WTC11 (cell line): ENCODE data around the gene ACO1. TPM values are rescaled to one million over a fixed set of nuclear protein-coding genes. Genes with fewer than 3 reads are reported as not detected.
A peak's percentile ranks its signal among the peaks of the same experiment; 100 is the strongest.

Experiments used
- ATAC-seq: fragments of 200-7000 bp; cut with Tn5 transposase; 2 replicates; pipeline ENCODE4 v1.10.0; 2021; ENCODE audit warnings: mild to moderate bottlenecking, moderate library complexity
- CTCF ChIA-PET: fragments of 300-600 bp; sonication (Branson Sonifier 250); formaldehyde crosslinking; loops from one replicate; lab custom pipeline; 2021; ENCODE audit warnings: antibody characterized with exemption; lab: Charles Lee
- POLR2A ChIA-PET: fragments of 350-600 bp; sonication (Branson Sonifier 250); formaldehyde crosslinking; loops from one replicate; lab custom pipeline; 2021; ENCODE audit warnings: antibody characterized with exemption; lab: Charles Lee
- DNase-seq: peaks from one replicate; pipeline ENCODE4 v3.0.0; 2021; ENCODE audit warnings: low spot score
- H3K27ac Mint-ChIP-seq: 2 replicates; pipeline ENCODE4 v1.8.0; 2021; ENCODE audit warnings: mixed read lengths
- H3K27me3 Mint-ChIP-seq: 2 replicates; pipeline ENCODE4 v1.8.0; 2021; ENCODE audit warnings: low read depth, mild to moderate bottlenecking, moderate library complexity, mixed read lengths
- H3K36me3 Mint-ChIP-seq: 2 replicates; pipeline ENCODE4 v1.8.0; 2021; ENCODE audit warnings: mixed read lengths
- H3K4me1 Mint-ChIP-seq: 2 replicates; pipeline ENCODE4 v1.8.0; 2022; ENCODE audit warnings: mixed read lengths
- H3K4me3 Mint-ChIP-seq: 2 replicates; pipeline ENCODE4 v1.8.0; 2021; ENCODE audit warnings: mild to moderate bottlenecking, moderate library complexity, mixed read lengths
- H3K9me3 Mint-ChIP-seq: 2 replicates; pipeline ENCODE4 v1.8.0; 2021; ENCODE audit warnings: mixed read lengths
- ELF4 ChIP-seq: sonication (generic); formaldehyde crosslinking; IDR thresholded peaks from 2 replicates; pipeline ENCODE4 v1.8.1; 2022; ENCODE audit warnings: low read depth, mild to moderate bottlenecking, moderate library complexity, missing genetic modification reagents
- FOXJ3 ChIP-seq: sonication (generic); formaldehyde crosslinking; IDR thresholded peaks from 2 replicates; pipeline ENCODE4 v1.9.0; 2021; ENCODE audit warnings: missing genetic modification reagents, mild to moderate bottlenecking, borderline replicate concordance
- GTF2I ChIP-seq: fragments of 250-450 bp; sonication (Bioruptor Pico); conservative IDR thresholded peaks from 2 replicates; pipeline ENCODE4 v1.4.0; 2021; ENCODE audit warnings: mild to moderate bottlenecking
- IRF2 ChIP-seq: sonication (generic); formaldehyde crosslinking; IDR thresholded peaks from 2 replicates; pipeline ENCODE4 v1.8.0; 2022; ENCODE audit warnings: low read depth, missing genetic modification reagents, borderline replicate concordance
- JUN ChIP-seq: sonication (generic); formaldehyde crosslinking; IDR thresholded peaks from 2 replicates; pipeline ENCODE4 v1.8.0; 2023; ENCODE audit warnings: mild to moderate bottlenecking, missing genetic modification reagents
- TCF7 ChIP-seq: sonication (generic); formaldehyde crosslinking; IDR thresholded peaks from 2 replicates; pipeline ENCODE4 v1.8.0; 2022; ENCODE audit warnings: mild to moderate bottlenecking, low read depth, missing genetic modification reagents, moderate library complexity
- ZNF121 ChIP-seq: sonication (generic); formaldehyde crosslinking; IDR thresholded peaks from 2 replicates; pipeline ENCODE4 v1.8.0; 2023; ENCODE audit warnings: missing genetic modification reagents
- total RNA-seq: library from RNA; stranded (reverse); gene quantifications from 3 replicates; pipeline ENCODE4 v1.2.3, GENCODE V29; 2021
- TF ChIP-seq, protein P1 (sequence below): fragments of 200-600 bp; IDR thresholded peaks from 2 replicates; pipeline ENCODE4 v1.8.0; 2022; ENCODE audit warnings: antibody characterized with exemption
- TF ChIP-seq, protein P2 (sequence below): sonication (generic); formaldehyde crosslinking; IDR thresholded peaks from 2 replicates; pipeline ENCODE4 v1.8.1; 2022; ENCODE audit warnings: low read depth, missing genetic modification reagents, borderline replicate concordance
- TF ChIP-seq, protein P3 (sequence below): sonication (generic); formaldehyde crosslinking; IDR thresholded peaks from 2 replicates; pipeline ENCODE4 v1.8.1; 2023; ENCODE audit warnings: mild to moderate bottlenecking, moderate library complexity, missing genetic modification reagents
- TF ChIP-seq, protein P4 (sequence below): fragments of 250-450 bp; sonication (Bioruptor Pico); IDR thresholded peaks from 2 replicates; pipeline ENCODE4 v1.9.0; 2021; ENCODE audit warnings: mild to moderate bottlenecking, borderline replicate concordance
- TF ChIP-seq, protein P5 (sequence below): sonication (generic); formaldehyde crosslinking; IDR thresholded peaks from 2 replicates; pipeline ENCODE4 v1.8.0; 2022; ENCODE audit warnings: mild to moderate bottlenecking, missing genetic modification reagents
- TF ChIP-seq, protein P6 (sequence below): sonication (generic); formaldehyde crosslinking; IDR thresholded peaks from 2 replicates; pipeline ENCODE4 v1.8.0; 2022; ENCODE audit warnings: mild to moderate bottlenecking, missing genetic modification reagents

Gene ACO1
- total RNA-seq, 1 experiment from 2014 or later: 40.2 TPM

DNA sequence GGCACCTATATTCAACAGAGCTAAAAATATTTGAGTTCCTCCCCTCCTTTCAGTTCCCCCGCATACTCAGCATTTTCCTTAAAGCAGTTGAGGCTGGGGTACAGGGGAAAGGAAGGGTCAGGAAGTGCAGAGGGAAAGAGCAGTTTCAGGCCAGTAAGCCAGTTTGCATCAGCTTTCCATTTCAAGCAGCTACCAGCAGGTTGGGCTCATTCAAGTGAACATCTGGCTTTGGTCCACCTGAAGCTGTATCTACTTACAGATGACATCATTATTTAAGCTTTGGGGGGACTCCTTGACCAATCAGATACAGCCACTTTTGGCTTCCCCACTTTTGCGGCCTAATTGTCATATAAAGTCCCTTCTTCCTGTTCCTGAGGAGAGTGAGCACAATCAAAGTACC is 8.2 kb upstream of the ACO1 start (continued):
- TF ChIP-seq GTF2I (CRISPR knock-in tag) (no peak), JUN (CRISPR knock-in tag) (no peak)

DNA sequence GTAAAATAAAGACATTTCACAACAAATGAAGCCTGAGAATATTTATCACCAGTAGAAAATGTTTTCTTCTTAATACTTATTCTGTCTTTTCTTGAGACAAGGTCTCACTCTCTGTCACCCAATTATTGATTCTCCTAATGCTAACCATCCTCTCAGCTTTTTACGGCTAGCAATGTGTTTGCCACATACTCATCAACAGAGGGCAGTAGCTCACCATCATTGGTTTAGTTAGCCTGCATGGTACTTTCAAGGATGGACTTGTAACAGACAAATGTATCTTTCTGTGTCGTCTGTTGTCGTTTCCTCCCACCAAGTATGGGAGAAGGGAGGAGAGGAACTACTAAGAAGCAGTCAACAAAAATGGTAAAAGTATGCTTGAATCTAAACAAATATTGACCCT is 5.9 kb upstream of the ACO1 start:
- ChIA-PET CTCF (interaction anchor here (0.6 to 5.3 kb wide), 39 partner anchors 10 to 1139 kb away, joined by 3 to 245 read pairs (median 4); partner anchors contain the start of genes DNAJA1, NDUFB6, RIGI and SMIM27), POLR2A (no interaction called here)
- H3K4me3 Mint-ChIP-seq: peak overlapping the region; percentile 30
- TF ChIP-seq, protein P1, sequence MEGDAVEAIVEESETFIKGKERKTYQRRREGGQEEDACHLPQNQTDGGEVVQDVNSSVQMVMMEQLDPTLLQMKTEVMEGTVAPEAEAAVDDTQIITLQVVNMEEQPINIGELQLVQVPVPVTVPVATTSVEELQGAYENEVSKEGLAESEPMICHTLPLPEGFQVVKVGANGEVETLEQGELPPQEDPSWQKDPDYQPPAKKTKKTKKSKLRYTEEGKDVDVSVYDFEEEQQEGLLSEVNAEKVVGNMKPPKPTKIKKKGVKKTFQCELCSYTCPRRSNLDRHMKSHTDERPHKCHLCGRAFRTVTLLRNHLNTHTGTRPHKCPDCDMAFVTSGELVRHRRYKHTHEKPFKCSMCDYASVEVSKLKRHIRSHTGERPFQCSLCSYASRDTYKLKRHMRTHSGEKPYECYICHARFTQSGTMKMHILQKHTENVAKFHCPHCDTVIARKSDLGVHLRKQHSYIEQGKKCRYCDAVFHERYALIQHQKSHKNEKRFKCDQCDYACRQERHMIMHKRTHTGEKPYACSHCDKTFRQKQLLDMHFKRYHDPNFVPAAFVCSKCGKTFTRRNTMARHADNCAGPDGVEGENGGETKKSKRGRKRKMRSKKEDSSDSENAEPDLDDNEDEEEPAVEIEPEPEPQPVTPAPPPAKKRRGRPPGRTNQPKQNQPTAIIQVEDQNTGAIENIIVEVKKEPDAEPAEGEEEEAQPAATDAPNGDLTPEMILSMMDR: peak; percentile 56
- TF ChIP-seq FOXJ3 (CRISPR knock-in tag): no peak
- TF ChIP-seq, protein P2, sequence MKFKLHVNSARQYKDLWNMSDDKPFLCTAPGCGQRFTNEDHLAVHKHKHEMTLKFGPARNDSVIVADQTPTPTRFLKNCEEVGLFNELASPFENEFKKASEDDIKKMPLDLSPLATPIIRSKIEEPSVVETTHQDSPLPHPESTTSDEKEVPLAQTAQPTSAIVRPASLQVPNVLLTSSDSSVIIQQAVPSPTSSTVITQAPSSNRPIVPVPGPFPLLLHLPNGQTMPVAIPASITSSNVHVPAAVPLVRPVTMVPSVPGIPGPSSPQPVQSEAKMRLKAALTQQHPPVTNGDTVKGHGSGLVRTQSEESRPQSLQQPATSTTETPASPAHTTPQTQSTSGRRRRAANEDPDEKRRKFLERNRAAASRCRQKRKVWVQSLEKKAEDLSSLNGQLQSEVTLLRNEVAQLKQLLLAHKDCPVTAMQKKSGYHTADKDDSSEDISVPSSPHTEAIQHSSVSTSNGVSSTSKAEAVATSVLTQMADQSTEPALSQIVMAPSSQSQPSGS (CRISPR knock-in tag): no peak
- no peaks in the 10 kb centered on the region for H3K9me3 Mint-ChIP-seq
- peak; percentile 84 for ATAC-seq
- H3K27ac Mint-ChIP-seq: no peak overlapping the region
- DNase-seq: no peak
- no peaks in the 10 kb centered on the region for H3K36me3 Mint-ChIP-seq
- peaks cover 11% of the 10 kb centered on the region for H3K4me1 Mint-ChIP-seq
- H3K27me3 Mint-ChIP-seq: peaks cover 26% of the 10 kb centered on the region

DNA sequence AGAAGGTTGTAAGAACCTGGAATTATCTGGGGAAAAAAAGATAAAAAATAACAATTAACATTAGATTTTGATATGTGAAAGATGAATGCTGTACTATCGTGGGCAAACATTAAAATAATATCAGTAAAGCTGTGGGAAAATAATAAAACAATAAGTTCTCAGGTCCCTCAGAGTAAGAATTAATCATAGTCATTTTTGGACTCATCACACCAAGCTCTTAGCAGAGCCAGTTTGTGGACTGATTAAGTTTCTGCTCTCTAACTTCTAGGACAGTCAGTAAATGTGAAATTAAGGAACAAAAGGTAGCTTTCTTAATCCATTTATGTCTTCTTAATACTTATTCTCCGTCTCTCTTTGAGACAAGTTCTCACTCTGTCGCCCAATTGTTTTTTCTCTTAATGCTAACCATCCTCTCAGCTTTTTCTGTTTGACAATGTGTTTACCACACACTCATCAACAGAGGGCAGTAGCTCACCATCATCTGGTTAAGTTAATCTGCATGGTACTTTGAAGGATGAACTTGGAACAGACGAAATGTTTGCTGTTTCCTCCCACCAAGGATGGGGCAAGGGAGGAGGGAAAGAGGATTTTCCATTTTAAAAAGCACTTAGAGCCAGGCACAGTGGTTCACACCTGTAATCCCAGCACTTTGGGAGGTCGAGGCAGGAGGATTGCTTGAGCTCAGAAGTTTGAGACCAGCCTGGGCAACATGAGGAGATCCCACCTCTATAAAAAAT is 5.3 kb upstream of the ACO1 start:
- peak overlapping the region; percentile 30 for H3K4me3 Mint-ChIP-seq
- peak; percentile 66 for ATAC-seq
- TF ChIP-seq ZNF121 (CRISPR knock-in tag) (peak; percentile 58; the same call in 1 of the 2 replicates), IRF2 (no peak), TCF7 (CRISPR knock-in tag) (no peak), GTF2I (CRISPR knock-in tag) (0 out of 2 replicates have a peak, but pooled peaks have one; percentile 30)
- TF ChIP-seq, protein P1: peak; percentile 52; the same call in 1 of the 2 replicates
- TF ChIP-seq, protein P3, sequence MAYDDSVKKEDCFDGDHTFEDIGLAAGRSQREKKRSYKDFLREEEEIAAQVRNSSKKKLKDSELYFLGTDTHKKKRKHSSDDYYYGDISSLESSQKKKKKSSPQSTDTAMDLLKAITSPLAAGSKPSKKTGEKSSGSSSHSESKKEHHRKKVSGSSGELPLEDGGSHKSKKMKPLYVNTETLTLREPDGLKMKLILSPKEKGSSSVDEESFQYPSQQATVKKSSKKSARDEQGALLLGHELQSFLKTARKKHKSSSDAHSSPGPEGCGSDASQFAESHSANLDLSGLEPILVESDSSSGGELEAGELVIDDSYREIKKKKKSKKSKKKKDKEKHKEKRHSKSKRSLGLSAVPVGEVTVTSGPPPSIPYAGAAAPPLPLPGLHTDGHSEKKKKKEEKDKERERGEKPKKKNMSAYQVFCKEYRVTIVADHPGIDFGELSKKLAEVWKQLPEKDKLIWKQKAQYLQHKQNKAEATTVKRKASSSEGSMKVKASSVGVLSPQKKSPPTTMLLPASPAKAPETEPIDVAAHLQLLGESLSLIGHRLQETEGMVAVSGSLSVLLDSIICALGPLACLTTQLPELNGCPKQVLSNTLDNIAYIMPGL (CRISPR knock-in tag): 0 out of 2 replicates have a peak, but pooled peaks have one; percentile 36
- no peak overlapping the region for H3K27ac Mint-ChIP-seq
- H3K9me3 Mint-ChIP-seq: no peaks in the 10 kb centered on the region
- H3K36me3 Mint-ChIP-seq: no peaks in the 10 kb centered on the region
- peaks cover 31% of the 10 kb centered on the region for H3K27me3 Mint-ChIP-seq
- CTCF ChIA-PET: interaction anchor here (0.6 to 5.3 kb wide), 41 partner anchors 9 to 1140 kb away, joined by 3 to 245 read pairs (median 5); partner anchors contain the start of genes NDUFB6, RIGI, SMIM27 and TMEM215
- POLR2A ChIA-PET: interaction anchor here (0.5 to 1.0 kb wide), 3 partner anchors 154 to 201 kb away, joined by 3 to 5 read pairs (median 3); no protein-coding TSS in a partner anchor
- H3K4me1 Mint-ChIP-seq: peaks cover 15% of the 10 kb centered on the region
- DNase-seq: no peak

DNA sequence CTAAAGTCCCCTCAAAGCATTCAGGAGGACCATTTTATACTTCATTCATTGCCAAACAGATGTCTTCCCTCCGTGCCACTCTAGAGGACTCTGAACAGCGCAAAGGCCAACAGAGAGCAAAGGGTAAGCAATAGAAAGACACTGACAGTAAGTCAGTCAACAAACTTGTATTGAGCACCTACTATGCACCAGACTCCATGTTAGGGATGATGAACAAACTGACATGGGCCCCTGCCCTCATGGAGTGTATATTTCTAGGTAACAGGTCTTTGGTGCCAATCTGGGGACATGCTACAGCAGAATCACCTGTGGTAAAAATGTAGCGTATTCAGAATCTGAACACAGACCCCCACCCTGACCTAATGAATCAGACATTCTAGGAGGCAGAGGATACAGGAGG is 3.5 kb upstream of the ACO1 start:
- no peaks in the 10 kb centered on the region for H3K9me3 Mint-ChIP-seq
- CTCF ChIA-PET: interaction anchor here (0.8 to 5.3 kb wide), 4 partner anchors 145 to 199 kb away, joined by 3 to 245 read pairs (median 102); partner anchors contain the start of genes NDUFB6 and RIGI
- TF ChIP-seq, protein P4, sequence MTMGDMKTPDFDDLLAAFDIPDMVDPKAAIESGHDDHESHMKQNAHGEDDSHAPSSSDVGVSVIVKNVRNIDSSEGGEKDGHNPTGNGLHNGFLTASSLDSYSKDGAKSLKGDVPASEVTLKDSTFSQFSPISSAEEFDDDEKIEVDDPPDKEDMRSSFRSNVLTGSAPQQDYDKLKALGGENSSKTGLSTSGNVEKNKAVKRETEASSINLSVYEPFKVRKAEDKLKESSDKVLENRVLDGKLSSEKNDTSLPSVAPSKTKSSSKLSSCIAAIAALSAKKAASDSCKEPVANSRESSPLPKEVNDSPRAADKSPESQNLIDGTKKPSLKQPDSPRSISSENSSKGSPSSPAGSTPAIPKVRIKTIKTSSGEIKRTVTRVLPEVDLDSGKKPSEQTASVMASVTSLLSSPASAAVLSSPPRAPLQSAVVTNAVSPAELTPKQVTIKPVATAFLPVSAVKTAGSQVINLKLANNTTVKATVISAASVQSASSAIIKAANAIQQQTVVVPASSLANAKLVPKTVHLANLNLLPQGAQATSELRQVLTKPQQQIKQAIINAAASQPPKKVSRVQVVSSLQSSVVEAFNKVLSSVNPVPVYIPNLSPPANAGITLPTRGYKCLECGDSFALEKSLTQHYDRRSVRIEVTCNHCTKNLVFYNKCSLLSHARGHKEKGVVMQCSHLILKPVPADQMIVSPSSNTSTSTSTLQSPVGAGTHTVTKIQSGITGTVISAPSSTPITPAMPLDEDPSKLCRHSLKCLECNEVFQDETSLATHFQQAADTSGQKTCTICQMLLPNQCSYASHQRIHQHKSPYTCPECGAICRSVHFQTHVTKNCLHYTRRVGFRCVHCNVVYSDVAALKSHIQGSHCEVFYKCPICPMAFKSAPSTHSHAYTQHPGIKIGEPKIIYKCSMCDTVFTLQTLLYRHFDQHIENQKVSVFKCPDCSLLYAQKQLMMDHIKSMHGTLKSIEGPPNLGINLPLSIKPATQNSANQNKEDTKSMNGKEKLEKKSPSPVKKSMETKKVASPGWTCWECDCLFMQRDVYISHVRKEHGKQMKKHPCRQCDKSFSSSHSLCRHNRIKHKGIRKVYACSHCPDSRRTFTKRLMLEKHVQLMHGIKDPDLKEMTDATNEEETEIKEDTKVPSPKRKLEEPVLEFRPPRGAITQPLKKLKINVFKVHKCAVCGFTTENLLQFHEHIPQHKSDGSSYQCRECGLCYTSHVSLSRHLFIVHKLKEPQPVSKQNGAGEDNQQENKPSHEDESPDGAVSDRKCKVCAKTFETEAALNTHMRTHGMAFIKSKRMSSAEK (CRISPR knock-in tag): no peak
- TF ChIP-seq, protein P5, sequence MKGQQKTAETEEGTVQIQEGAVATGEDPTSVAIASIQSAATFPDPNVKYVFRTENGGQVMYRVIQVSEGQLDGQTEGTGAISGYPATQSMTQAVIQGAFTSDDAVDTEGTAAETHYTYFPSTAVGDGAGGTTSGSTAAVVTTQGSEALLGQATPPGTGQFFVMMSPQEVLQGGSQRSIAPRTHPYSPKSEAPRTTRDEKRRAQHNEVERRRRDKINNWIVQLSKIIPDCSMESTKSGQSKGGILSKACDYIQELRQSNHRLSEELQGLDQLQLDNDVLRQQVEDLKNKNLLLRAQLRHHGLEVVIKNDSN (CRISPR knock-in tag): no peak
- TF ChIP-seq ELF4 (CRISPR knock-in tag): no peak
- TF ChIP-seq, protein P6, sequence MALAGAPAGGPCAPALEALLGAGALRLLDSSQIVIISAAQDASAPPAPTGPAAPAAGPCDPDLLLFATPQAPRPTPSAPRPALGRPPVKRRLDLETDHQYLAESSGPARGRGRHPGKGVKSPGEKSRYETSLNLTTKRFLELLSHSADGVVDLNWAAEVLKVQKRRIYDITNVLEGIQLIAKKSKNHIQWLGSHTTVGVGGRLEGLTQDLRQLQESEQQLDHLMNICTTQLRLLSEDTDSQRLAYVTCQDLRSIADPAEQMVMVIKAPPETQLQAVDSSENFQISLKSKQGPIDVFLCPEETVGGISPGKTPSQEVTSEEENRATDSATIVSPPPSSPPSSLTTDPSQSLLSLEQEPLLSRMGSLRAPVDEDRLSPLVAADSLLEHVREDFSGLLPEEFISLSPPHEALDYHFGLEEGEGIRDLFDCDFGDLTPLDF (CRISPR knock-in tag): no peak
- H3K27me3 Mint-ChIP-seq: peaks cover 31% of the 10 kb centered on the region
- H3K27ac Mint-ChIP-seq: no peak overlapping the region
- POLR2A ChIA-PET: no interaction called here
- ATAC-seq (no peak), DNase-seq (no peak)
- H3K36me3 Mint-ChIP-seq: no peaks in the 10 kb centered on the region
- peaks cover 19% of the 10 kb centered on the region for H3K4me1 Mint-ChIP-seq
- H3K4me3 Mint-ChIP-seq: no peak overlapping the region
